Bone marrow (tissue), 2 donors: ENCODE results near the gene SLC10A7.

ENCODE experiments used
- DNase-seq, 2 donors: peaks; one replicate each; lab custom pipeline; 2025; lab: John Stamatoyannopoulos, UW

SLC10A7 gene

GRCh38 chr4:146310319-146311021 lies 211.3 kb downstream of the SLC10A7 start:
- no peak for DNase-seq

- DNase-seq: no peak
Observed at GRCh38 chr4:146308951-146309350, 212.8 kb downstream of the SLC10A7 start.

DNA sequence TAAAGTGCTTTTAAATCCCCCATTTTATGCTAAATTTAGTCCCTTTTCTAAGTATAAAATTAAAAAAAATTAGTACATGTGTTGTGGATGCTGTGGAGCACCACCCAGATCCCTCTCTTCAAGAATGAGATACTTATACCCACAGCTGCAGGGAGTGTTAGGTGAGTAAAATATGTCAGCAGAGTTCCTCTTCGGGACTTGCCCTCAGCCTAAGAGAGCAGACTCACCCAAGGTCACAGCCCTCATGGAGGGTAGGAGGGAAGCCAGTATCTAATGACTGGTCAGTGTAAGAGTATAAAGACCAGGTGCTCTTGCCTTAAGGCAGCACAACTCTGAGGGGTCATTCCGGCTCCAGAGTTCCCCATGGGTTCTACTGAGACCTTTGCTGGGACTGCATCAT lies 218.9 kb downstream of the SLC10A7 start:
- no peak for DNase-seq

- DNase-seq: no peak
Observed at GRCh38 chr4:146299607-146300006, 222.1 kb downstream of the SLC10A7 start.

DNA sequence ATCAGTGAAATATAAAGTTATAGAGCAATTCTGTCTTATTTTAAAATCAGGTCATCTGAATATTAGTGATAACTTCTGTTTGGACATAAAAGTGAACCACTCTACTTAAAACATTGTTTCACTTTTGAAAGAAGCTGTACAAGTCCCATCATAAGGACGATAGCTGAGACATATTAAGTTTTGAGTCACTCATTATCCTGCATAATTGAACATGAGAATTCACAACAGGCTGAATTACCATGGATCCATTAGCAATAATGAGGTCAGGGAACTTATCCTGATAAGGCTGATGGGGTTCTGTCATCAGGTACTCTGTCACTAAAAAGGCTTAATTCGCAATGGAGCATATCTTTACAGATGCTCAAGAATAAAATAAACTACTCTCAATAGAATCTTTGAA lies 227.0 kb downstream of the SLC10A7 start:
- no peak for DNase-seq

DNA sequence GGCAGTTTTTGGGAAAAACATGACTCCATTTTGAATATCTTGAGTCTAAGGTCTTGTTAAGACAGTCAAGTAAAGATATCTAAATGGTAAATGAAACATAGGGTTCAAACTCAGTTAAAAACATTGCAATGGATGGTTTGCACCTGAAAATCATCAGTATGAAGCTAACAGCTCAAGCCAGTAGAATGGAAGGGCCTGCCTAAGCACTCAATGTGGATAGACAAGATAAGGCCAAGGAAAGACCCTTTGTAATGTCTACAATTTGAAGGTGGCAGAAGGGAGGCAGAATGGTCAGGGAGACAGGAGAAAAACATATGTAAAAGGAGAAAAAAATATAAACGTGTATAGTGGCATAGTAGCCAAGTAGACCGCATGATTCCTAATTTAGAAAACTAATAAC lies 229.2 kb downstream of the SLC10A7 start:
- DNase-seq: no peak

DNA sequence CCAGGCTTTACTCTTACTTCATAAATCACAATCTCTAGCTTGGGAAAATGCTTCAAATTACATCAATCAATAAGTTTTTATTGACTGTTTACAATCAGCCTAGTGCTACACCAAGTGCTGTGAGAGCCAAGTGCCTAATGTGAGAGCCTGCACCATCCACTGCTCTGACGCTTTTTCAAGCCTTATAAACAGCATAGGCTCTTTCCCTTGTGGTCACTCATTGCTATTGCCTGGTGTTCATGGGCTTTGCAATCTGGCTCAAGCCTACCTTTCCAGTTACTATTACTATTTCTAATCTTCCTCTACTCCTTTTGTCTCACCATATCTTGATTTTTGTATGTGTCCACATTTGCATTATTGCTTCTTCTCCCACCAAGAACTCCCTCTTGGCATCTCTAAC lies 230.4 kb downstream of the SLC10A7 start:
- no peak for DNase-seq

GRCh38 chr4:146288193-146288592 lies 233.5 kb downstream of the SLC10A7 start:
- DNase-seq: no peak

DNA sequence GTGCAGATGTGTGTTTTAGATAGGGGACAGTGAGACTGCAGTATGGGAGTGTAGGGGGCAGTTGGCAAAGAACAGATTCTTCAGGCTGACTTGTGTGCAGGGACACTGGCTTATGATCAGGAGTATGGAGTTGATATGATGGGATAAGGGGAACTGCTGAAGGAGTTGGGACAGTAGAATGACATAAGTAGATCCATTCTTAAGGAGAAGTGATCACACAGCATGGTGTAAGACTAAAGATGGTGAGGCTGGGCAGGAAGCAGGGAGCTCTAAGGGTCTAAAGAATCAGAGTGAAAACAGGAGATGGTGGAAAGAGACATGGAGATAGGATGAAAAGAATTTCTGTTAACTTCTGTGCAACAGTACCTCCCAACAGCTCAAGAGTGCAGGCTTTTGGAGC lies 236.7 kb downstream of the SLC10A7 start:
- no peak for DNase-seq

GRCh38 chr4:146283758-146284651 lies 237.7 kb downstream of the SLC10A7 start:
- DNase-seq: no peak

GRCh38 chr4:146282657-146283056 lies 239.1 kb downstream of the SLC10A7 start:
- no peak for DNase-seq

DNA sequence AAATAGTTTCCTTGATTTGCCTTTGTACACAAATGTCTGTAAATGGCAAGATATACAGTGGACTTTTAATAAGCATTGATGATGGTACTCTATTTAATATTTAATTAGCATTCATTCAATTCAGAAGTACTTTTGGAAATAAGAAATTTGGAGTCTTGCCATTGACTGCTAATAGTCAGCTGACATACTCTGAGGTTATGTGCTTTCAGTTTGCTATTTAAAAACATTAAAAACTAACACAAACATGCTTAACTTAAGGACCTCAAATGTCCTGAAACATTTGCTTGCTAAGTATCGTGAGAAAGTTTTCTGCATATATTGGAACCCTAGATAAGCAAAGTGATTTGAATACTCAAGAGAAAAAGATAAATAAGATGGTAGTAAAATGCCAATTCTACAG lies 242.8 kb downstream of the SLC10A7 start:
- DNase-seq: no peak

- DNase-seq: no peak
Observed at GRCh38 chr4:146275370-146275769, 246.4 kb downstream of the SLC10A7 start.

DNA sequence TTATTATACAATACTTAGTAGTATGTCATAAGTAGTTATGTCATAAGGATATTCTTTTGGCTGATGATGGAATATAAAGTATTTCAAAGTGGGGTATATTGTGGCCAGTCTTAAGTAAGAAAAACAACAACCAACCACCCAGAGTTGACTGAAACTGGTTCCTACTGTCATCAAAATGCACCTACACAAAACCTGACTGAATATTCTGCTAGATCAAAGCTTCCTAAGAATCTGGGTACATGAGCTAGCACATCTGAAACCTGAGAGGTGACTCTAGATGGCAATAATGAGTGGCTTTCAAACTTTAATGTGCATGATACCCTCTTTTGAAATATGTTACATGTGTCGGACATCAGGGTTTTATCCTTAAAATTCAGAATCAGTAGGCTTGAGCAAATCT lies 247.0 kb downstream of the SLC10A7 start:
- DNase-seq: no peak

DNA sequence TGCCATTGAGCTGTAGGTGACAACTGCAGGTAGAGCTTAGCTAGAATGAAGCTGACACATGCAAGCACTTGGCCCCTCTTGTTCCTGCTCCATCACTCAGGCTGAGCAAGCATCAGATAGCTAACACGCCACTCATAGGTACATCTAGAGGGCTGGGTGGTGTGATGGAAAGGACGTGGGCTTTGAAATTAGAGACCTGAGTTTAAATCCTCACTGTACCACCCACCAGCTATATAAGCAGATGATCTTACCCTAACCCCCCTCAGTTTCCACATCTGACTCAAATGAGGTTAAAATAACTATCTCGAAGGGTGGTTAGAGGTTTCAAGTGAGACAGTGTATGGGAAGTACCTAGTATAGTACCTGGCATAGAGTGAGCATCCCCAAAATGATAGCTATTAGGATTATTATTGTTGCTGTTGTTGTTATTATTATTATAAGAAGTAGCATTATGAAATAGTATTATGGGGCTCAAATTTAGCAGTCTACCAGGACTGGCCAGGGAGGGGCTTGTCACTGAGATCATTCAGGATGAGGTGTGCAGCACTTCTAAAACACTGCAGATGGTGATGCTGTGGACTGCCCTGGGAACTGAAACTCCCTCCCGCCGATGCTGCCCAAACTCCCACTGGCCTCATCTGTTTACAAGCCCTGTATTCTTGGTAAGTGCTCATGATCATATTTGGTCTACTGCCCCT lies 248.4 kb downstream of the SLC10A7 start:
- no peak for DNase-seq

DNA sequence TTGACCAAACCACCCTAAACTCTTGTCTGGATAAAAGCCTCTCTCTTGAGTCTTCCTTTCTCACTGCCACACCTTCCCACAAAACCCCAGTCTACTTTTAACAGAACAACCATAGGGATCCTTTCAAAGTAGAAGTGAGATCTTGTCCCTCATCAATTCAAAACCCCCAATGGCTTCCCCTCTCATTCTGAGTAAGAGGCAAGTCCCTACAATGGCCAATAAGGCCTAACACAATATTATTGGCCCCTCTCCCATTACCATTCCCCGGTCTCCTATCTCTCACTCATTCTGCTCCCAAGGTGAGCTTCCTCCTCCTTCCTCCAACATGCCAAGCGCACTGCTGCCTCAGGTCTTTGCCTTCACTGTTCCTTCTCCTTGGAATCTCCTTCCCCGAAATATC lies 250.3 kb downstream of the SLC10A7 start:
- no peak for DNase-seq

DNA sequence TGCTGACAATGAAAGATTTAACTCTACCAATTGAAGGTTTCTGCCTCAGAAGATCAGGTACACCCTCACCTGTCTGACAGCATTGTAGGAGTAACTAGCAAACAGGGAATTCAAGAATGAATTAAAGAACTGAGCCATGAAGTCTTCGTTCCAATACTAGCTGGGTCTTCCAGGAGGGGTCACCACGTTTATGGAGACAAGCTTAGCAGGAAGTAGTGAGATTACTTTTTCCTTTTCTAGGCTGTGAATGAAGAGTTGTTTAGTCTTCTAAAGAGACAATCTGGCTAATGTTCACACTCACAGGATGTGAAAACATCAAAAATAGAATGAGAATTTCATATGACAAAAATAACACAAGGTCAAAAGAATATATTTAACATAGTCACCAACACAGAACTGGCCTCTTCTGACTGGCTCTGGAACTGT lies 252.5 kb downstream of the SLC10A7 start:
- no peak for DNase-seq

DNA sequence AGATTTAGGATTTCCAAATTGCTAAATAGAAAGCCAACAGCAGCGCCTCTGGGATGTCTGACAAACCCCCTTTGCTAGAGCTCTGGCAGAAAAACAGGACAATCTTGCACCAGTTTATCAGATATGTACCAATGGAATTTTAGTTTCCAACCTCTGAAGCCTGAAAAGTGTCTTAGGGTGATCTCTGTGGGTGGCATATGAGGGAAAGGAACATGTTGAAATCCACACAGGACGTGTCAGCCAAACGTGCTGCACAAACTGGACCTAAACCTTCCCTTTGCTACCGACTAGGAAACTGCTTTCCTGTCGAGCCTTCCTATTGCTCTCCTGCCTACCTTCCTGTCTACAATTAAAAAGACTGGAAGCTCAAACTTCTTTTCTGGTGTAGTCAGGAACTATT lies 253.9 kb downstream of the SLC10A7 start:
- no peak for DNase-seq

GRCh38 chr4:146265950-146266490 lies 255.7 kb downstream of the SLC10A7 start:
- no peak for DNase-seq

GRCh38 chr4:146263793-146264192 lies 257.9 kb downstream of the SLC10A7 start:
- DNase-seq: no peak

DNA sequence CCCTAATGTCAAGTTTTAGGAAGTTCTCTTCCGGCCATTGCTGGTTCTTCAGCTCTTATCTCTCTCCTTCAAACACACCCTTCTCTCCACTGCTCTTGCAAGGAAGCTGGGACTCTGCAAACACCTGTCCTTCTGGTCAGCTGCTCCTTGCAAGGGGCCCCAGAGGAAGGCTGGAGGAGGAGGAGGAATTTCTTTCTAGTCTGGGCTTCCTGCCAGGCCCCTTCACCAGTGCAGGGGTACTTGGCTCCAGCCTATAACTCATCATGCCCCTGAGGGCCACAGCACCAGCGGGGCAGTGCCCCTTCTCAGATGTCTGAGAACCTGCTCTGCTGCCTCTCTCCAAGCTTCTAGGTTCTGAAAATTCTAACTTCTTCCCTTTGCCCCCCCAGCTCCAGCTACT lies 260.7 kb downstream of the SLC10A7 start:
- DNase-seq: no peak

GRCh38 chr4:146260521-146260920 lies 261.2 kb downstream of the SLC10A7 start:
- DNase-seq: no peak

GRCh38 chr4:146257511-146257910 lies 264.2 kb downstream of the SLC10A7 start:
- DNase-seq: no peak
